Subcutaneous adipose tissue (tissue), 4 donors: ENCODE results near the gene SNRPD1. TPM values are rescaled to one million over a fixed set of nuclear protein-coding genes. Genes with fewer than 3 reads are reported as not detected.

ENCODE experiments used
- CTCF ChIP-seq: fragments of 450-650 bp; IDR thresholded peaks from one replicate; pipeline ENCODE4 v1.5.1; 2016; ENCODE audit warnings: low read depth, mild to moderate bottlenecking, control low read depth, antibody characterized with exemption, moderate library complexity
- total RNA-seq, 4 donors: library from RNA; depleted of rRNA; stranded (reverse); fragments of >200 nt; gene quantifications; one replicate each; pipeline ENCODE4 v1.1.0, GENCODE V29; 2016

The SNRPD1 gene
- total RNA-seq, 4 donors from 2014 or later = 3.7 to 8.2 (median 5.2) TPM

- TF ChIP-seq CTCF = no peak
These were observed 13.2 kb upstream of the SNRPD1 start for GRCh38 chr18:21598726-21599584.

- TF ChIP-seq CTCF = no peak
These were observed 12.3 kb upstream of the SNRPD1 start for GRCh38 chr18:21599585-21600525.

- no peak for TF ChIP-seq CTCF
These were observed 11.3 kb upstream of the SNRPD1 start, which contains the start of gene ESCO1 for GRCh38 chr18:21600526-21601410. Gene ESCO1, minus strand, starts transcription at chr18:21600704. Its CDS starts 25,861 bp downstream, at chr18:21574843.

- TF ChIP-seq CTCF = no peak
These were observed 9.9 kb upstream of the SNRPD1 start for GRCh38 chr18:21602299-21602587.

DNA sequence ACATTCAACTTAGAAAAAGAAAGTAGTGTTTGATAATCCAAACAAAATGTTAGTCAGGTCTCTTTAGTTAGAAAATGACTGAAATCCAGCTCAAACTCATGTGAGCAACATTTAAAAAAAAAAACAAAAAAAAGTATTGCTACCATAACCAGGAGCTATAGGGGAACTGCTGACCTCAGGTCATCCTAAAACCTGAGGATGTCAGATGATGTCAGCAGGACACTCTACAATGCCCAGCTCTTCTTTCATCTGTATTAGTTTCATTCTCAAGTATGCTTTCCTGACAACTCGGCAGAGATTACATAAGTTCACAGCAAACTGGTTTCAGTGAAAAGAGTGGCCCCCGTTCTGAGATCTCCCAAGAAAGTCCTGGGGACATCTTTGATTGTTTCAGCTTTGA lies 7.4 kb upstream of the SNRPD1 start:
- no peak for TF ChIP-seq CTCF

GRCh38 chr18:21605213-21605612 lies 6.9 kb upstream of the SNRPD1 start:
- no peak for TF ChIP-seq CTCF
